HG02981 (cell line): Measurements from ENCODE around the gene MYRF.

Source experiments
- ATAC-seq: cut with Tn5 transposase; IDR thresholded peaks from one replicate; pipeline ENCODE4 v1.9.1; 2021; ENCODE audit warnings: mild to moderate bottlenecking, moderate library complexity; ENCODE audit not compliant: unreplicated experiment

MYRF gene

GRCh38 chr11:61752117-61752924 lies at the start of gene MYRF:
MYRF (plus strand) TSS chr11:61752636; CDS start chr11:61752745, 109 bp downstream.
- ATAC-seq, result no peak

DNA sequence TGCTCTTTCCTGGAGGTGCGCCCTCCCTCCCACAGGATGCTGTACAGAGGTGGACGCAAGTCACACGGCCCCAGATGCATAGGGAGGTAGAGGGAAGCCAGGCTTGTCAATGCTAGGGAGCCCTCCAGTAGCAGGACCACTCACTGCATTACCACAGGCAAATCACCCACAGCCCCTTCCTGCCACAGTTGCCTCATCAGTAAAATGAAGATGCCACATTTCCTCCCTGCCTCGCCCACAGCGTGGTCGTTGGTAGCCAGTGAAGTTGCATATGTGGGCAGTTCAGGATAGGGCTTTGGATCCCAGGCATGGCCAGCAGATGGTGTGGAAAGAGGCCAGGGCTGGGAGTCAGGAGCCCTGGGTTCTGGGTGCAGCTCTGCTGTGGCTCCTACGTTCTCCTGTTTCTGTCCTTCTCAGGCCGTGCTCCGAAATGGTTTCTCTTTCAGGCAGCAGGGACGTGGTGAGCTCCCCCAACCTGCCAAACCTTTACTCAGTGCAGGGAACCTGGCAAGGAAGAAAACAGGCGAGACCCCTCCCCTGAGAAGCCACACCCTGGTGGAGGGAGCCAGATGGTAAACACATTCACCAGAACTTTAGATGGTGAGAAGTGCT lies 49.6 kb upstream of the MYRF start:
- no peak for ATAC-seq

- ATAC-seq, result no peak
These were observed 47.6 kb upstream of the MYRF start for GRCh38 chr11:61704838-61705237.

DNA sequence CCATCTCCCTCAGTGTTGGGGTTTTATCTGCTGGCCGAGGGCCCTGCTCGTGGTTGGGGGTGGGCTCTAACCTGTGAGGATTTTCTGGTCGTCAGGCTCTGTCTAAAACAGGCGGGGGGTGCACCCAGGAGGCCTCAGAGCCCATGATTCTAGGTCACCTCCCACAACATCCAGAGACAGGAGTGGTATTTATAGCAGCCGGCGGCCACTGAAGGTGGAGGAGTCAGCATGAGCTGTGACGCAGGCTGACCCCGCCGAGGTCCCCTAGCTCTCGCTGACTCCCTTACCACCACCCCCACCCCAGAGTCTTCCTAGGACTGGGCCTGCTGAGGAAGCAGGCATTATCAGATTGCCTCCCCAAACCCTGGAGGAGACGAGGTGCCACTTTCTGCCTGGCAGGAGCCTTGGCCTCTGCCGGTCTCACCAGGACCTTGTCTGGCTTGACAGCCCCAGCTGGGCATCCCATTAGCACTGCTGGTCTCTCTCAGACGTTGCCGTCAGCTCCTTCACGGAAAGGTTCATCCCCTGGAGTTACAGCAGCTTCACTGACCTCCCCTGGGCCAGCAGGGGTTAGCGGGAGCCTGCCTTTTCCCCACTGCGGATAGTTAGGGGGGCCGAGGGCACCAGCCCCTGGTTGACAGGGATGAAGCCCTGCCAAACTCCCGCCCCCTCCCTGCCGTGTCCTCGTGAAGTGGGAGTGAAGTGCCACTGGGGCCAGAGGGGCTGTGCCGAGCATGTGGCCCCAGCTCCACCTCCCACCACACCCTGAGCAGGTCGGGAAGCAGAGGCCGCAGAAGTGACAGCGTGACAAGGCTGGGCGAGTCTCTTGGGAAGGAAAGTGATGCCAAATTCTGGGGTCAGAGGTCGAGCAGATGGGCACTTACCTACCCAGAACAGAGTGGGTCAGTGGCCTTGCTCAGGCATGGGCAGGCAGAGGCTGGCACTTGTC lies 45.7 kb upstream of the MYRF start:
- ATAC-seq, result no peak

DNA sequence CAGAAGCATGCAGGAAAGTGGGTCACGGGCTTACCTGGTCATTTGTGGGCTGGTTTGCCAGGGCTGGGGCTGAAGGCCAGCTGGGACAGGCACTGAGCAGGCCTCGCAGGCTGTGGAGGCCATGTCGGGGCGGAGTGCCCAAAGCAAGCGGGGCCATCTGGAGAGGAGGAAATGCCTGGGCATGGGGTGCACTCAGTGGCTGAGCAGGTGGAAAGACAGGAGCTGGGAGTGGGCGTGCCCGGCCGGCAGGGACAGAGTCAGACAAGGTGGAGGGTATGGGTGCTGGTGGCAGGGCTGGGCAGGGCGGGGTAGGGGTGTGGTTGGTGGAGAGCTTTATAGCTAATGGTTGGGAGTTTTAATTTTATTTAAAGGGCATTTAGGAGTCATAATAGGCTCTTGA lies 44.9 kb upstream of the MYRF start:
- no peak for ATAC-seq

DNA sequence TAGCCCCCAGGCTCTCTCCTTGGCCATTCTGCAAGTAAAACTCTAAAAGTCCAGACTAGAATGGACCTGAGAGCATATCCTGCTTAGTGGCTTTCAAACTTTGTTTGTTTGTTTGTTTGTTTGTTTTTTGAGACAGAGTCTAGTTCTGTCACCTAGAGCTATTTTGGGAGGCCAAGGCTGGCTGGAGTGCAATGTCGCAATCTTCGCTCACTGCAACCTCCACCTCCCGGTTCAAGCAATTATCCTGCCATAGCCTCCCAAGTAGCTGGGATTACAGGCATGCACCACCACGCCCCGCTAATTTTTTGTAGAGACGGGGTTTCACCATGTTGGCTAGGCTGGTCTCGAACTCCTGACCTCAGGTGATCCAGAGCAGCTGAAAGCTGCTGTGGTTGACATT lies 43.3 kb upstream of the MYRF start:
- no peak for ATAC-seq

DNA sequence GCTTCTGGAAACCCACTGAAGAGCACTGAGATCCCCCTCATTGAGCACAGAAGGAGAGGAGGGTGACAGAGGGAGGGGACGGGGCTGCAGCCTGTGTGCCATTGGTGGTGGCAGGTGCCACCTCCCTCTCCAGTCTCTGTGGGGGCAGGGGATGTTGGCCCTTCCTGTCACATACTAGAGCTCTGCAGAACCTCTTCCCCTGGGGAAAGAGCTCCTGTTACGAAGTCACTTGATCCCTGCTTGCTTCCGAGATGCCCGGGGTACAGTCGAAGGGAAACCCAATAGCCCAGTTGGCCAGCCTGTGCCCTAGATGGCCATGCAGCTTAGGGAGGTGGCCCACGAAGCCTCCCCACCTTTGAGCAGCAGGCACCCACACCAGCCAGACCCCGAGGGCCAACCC lies 42.9 kb upstream of the MYRF start:
- ATAC-seq, result no peak

- no peak for ATAC-seq
These were observed 42.4 kb upstream of the MYRF start for GRCh38 chr11:61710019-61710418.

DNA sequence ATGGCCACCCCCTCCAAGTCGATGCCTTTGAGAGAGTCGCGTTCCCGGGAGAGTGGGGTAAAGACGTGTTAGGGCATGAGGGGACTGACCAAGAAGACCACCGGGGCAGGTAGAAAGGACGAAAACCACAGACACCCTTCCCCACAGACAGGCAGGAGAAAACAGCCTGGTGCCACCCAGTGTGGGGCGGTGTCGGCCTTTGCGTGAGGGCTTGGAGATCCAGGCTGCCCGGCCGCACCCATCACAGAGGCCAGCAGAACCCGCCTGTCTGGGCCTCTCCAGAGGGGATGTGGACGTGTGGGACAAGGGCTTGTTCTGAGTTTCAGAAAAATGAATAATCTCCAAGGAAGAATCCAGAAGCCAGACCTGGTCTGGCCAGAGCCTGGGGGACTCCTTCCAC lies 41.4 kb upstream of the MYRF start:
- ATAC-seq, result no peak

GRCh38 chr11:61711498-61711897 lies 40.9 kb upstream of the MYRF start:
- ATAC-seq, result no peak

DNA sequence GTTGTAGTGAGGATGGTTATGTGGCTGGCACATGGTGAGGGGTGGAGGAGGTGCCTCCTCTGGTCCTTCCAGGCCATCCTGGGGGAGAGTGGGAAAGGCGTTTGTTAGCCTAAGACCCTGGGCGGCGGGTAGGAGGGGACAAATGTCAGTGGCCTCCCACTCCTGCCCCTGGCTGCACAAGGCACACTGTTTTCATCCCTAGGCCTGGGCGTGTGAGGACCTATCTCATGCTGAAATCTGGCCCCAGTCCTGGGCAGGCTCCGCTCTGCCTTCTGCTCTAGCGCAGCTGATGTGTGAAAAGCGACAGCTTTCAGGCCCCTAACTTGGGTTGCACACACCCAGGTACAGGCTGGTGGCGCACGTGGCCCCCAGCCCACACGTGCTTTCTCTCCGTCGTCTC lies 40.1 kb upstream of the MYRF start:
- ATAC-seq, result no peak

DNA sequence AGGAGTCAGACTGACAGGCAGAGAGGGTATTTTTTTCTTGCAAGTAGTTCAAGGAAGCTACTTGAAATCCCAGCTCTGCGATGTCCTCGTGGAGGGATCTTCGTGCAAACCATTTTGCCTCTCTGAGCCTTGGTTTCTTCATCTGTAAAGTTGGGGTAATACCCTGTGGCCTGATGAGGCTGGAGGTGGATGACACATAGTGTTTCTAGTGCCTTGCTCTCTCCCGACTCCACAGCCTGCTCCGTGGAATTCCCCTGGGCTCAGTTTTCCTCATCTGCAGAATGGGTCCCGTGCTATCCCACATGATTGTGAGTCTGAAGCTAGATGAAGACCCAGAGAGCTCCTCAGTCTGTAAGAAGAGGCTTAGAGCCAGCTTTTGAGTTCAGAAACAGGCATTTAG lies 39.6 kb upstream of the MYRF start:
- ATAC-seq, result no peak

DNA sequence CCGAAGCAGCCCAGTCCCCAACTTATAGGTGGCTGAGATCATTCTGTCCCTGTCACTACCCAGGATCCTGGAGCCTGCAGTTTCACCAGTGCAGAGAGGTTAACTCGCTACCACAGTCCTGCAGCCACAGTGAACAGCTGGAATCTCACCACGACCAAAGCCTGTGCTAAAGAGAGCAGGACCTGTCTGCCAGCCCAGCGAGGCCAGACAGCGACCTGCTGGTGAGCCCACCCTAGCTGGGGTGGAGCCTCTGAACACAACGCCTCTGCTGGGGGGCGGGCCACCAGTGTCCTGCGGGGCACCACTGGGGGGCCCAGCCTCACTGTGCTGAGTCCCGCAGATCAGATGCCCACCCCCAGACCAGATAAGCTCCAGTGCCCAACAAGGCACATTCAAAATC lies 39.0 kb upstream of the MYRF start:
- ATAC-seq, result no peak

DNA sequence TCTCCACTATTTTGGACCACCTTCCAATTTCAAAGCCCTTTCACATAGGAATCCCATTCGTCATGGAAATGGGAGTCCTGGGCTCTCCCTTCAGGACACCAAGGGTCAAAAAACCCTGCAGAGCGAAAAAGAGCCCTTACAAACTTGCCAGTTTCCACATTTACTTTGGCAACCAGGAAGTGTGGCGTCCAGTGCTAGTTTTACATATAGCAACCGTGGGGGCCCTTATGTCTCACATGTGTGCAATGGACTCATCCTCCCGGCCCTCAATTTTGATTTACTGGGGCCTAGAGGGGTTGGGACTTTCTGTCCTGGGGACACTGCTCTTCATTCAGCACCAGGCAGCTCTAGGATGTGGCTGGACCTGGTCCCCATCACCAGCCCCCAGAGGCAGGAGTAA lies 38.5 kb upstream of the MYRF start:
- ATAC-seq, result no peak

DNA sequence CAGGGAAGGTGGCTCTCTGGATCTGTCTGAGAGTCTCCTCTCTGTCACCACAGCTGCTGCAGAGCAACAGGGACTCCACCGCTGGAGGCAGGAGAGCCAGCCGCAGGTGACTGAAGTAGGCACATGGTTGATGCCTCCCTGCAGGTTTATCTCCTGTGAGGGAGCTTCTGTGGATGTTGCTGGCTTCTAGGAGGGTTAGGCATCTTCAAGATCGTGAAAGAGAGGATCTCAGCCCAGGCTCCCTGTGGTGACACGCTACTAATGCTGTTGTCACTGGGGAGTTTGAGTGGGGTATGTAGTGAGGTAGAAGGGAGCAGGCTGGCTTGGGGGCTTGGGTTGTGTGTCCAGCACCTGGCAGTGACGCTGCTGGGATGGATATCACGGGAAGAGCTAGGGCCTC lies 38.1 kb upstream of the MYRF start:
- no peak for ATAC-seq

DNA sequence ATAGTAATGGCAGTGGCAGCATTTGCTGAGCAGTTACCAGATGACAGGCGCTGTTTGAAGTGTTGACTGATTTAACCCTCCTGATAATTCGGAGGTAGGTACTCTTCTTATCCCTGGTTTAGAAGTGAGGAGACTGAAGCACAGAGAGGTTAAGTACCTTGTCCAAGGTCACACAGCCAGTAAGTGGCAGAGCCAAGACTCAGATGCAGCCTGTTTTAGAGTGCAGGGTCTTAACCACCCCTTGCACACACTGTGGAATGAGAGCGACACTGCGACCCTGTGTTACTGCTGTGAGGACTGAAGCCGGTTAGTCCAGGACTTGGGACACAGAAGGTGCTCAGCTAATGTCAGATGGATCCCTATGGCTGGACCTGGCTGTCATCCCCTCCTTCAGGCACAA lies 37.5 kb upstream of the MYRF start:
- ATAC-seq, result no peak

- ATAC-seq, result no peak
These were observed 36.6 kb upstream of the MYRF start for GRCh38 chr11:61715867-61716266.

DNA sequence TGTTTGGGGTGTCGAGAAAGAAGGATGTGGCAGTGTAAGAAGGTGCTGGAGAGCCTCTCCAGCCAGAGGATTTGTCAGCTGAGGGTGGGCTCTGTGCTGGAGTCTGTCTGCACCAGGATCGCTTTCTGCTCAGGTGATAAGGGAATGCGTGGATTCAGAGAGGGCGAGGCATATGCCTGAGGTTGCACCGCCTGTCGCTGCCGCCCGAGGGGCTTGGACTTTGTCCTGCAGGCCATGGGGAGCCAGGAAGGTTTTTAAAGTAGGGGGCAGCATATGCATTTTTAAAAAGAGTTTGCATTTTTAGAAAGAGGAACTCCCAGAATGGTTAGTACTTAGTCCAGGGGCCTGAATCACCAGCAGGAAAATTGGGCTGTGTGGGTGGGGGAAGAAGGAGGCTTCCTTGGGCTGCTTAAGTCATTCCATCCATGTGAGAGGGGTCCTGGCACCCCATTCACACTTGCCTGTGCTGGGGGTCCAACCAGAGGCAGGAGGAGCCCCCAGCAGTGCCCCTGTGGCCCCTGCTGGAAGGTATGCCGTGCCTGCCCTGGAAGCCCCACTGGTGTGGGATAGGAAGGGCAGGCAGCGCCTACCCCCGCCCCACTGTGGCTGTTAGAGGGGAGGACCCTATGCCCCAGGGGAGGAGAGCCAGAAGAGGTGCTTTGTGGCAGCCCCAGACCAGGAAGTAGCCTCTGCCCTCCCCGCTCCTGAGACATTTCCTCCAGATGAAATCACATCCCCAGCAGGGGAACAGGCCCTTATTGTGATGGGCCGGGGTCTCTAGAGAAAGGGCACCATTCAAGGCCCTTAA lies 35.8 kb upstream of the MYRF start:
- ATAC-seq, result no peak

DNA sequence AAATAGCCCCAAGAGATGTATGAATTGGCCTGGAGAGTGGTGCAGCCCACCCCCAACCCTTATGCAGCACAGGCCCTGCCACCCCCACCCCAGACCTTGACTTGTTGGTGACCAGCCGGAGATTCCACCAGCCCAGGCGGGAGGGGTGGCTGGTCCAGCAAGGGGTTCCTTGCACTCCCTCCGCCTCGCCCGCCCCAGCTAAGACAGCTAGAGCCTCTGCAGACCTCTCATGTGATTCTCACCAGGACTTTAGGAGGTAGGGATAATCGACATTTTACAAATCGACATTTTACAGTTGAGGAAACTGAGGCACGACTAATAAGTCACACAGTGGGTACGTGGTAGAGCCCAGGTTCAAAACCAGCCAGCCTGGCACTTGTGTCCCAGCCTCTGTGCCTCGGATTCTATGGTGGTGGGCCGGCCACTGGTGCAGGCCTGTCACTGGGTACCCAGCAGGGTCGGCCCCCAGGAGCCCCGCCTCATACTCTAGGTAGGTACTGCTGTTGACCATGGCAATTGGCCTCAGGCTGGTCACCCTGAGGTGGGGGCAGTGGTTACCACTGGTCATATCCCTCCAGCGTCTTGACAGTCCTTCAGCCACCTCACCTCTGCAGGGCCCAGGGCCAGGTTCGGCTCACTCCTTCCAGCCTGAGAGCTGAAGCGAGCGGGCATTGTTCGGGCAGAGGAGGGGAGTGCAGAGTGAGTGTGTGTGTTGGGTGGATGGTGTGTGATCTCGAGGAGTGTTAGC lies 35.0 kb upstream of the MYRF start:
- ATAC-seq, result no peak

DNA sequence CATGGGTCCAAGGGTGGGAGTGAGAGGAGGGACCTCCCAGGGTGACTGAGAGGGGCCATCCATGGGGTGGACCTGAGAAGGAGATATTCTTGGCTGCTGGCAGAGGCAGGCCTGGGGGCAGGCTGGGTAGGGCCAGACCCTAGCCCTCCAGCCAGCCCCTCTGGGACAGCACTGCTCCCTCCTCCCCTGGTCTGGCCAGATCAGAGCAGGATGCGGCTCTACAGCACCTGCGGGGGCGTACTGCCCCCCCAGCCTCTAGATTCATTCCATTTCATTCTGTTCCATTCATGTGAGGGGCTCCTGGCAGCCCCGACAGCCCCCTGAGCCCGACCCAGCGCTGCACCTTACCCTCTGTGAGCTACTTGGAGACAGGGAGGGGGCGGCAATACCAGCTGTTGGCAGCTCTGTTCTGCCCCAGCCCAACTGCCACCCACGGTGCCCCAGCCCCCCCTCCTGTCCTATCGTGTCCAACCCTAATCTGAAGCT lies 34.3 kb upstream of the MYRF start:
- ATAC-seq, result no peak
